ENCODE results near the gene MRPL54.
"Not testable (repeated sequence)": the region's sequence is repeated elsewhere in the genome, so short reads cannot be mapped to it uniquely, and the experiment has no call there.

The MRPL54 gene

DNA sequence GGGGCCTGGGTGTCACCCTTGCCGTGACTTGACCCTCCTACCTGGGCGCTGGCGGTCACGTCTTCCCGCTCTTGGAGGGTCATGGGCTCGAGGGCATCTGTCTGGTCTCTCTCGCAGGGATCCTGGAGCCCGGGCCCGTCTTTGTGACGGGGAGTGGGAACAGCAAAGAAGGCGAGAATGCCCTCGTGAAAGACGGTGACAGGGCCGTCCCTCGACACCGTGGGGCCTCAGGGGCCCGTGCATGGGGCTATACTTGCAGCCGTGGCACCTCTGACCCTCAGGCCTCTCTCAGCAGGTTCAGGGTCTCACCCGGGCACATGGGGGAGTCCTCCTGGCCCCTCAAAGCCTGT lies 44.6 kb downstream of the MRPL54 start:
- no peak overlapping the region for H3K27ac ChIP-seq
- DNase-seq (ENCODE audit: low read depth, low spot score): no peak

- DNase-seq (ENCODE audit: low read depth, low spot score): no peak
- no peak overlapping the region for H3K27ac ChIP-seq
Observed at GRCh38 chr19:3807574-3808354, 45.3 kb downstream of the MRPL54 start.

DNA sequence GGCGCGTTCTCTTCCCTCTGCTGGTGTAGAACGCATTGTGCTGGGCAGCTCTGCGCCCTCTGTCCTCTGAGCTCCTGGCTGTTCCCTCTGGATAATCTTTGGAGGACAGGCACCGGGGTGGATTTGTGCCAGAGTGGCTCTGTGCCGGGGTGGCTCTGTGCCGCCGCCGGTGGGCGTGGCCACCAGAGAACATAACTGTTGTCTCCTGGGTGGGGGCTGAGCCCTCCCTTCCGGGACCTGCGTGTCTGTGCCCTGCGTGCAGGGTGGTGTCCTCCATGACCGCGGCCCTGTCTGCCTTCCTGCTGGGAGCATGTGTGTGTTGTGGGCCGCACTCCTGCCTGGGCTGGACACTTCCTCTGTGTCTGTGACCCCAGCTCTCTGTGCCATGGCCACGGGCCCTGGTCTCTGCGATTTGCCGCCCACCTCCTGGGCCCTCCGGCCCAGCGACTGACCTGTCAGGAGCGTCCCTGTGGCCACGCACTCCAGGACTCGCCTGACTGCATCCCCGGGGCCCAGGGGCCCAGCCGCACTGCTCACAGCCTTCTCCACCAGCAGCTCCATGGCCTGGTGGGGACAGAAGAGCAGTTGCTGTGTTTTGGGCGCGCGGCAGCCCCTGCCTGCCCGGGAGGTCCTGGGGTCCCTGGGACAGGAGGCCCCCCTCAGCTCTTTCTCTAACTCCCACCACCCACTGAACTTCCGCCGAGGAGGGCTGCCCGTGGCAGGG lies 46.1 kb downstream of the MRPL54 start:
- DNase-seq (ENCODE audit: low read depth, low spot score): no peak
- H3K27ac ChIP-seq: no peak overlapping the region

GRCh38 chr19:3809881-3810707 lies 47.6 kb downstream of the MRPL54 start:
- no peak for DNase-seq (ENCODE audit: low read depth, low spot score)
- no peak overlapping the region for H3K27ac ChIP-seq

DNA sequence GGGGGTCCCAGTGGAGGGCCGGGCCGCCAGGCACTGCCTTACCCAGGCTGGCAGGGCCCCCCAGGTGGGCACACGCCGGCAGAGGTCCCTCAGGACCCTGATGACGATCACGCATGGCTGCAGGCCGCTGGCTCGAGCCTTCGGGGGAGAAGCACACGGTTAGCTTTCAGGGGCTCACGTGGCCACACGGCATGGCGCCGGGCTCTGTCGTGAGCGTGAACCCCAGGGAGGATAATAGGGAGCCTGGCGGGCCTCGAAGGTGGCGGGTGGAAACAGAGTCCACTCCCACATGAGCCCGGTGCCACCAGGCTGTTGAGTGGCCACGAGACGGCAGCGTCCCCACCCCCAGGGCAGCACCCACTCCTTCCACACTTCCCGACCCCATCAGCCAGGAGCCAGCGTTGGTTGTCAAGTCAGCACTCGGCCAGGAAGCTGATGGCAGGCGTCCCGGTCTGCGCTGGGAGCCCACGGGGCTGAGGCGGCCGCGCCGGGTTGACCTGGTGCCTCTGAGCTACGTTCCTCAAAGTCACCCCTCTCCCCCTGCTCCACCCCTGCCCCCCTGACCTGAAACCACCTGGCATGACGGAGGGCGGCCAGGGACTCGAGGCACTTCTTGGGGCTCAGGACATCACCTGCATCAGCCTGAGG lies 48.4 kb downstream of the MRPL54 start:
- H3K27ac ChIP-seq: no peak overlapping the region
- no peak for DNase-seq (ENCODE audit: low read depth, low spot score)

- H3K27ac ChIP-seq: no peak overlapping the region
Observed at GRCh38 chr19:3813473-3814392, 51.3 kb downstream of the MRPL54 start.

GRCh38 chr19:3814648-3815047 lies 52.2 kb downstream of the MRPL54 start:
- H3K27ac ChIP-seq: no peak overlapping the region
- DNase-seq (ENCODE audit: low read depth, low spot score): no peak

More at GRCh38 chr19:3813473-3814392, 51.3 kb downstream of the MRPL54 start:
- no peak for DNase-seq (ENCODE audit: low read depth, low spot score)

- not testable (repeated sequence) for DNase-seq (ENCODE audit: low read depth, low spot score); H3K27ac ChIP-seq
Observed at GRCh38 chr19:3816148-3816547, 53.7 kb downstream of the MRPL54 start.

- no peak for DNase-seq (ENCODE audit: low read depth, low spot score)
- no peak overlapping the region for H3K27ac ChIP-seq
Observed at GRCh38 chr19:3816566-3817218, 54.2 kb downstream of the MRPL54 start.

Data from epithelial cell of prostate (primary cell).